Stimulated activated CD4-positive, alpha-beta T cell treated with anti-CD3 and anti-CD28 coated beads, Interleukin-15, amount 100 ng/mL, for 24 hours (primary cell): ENCODE results near the gene IL23A.

ENCODE experiments used
- DNase-seq: peaks from one replicate; pipeline ENCODE4 v3.0.0-alpha.2; 2020

The IL23A gene

DNA sequence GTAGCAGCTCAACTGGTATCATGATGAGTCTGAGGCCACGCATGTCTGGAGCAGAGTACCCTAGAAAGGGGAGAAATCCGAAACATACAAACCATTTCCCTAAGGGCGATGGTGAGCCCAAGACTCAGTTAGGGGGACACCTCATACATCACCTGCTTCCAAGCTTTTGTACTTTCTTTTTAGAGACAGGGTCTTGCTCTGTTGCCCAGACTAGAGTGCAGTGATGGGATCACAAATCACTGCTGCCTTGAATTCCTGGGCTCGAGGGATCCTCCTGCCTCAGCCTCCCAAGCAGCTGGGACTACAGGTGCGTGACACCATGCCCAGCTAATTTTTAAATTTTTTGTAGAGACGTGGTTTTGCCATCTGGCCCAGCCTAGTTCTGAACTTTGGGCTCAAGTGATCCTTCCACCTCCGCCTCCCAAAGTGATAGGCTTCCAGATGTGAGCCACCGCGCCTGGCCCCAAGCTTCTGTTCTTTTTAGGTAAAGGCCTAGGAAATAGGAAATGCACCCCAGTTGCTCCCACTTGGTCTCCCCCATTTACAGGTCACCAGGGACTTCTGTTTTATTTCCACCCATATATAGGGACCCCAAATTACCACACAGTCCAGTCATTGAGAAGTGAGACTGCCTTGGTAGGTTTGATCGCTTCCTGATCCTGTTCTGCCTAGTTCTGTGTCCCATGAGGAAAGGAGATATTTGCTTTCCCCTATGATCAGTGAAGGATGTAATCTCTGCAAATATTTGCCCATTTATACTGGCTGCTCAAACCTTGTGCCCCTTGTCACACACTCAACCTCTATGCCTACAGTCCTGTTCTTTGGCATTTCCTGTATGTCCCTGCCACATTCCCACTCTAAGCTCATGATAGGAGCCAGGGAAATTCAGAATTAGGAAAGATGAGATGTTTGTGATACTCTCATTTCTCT, 23.7 kb downstream of the IL23A start, which contains the start of gene APOF:
TSS of gene APOF (minus strand) at position 728 of the 930 bp plus-strand sequence. CDS start at position 616, 112 bp downstream.
- DNase-seq, result no peak

DNA sequence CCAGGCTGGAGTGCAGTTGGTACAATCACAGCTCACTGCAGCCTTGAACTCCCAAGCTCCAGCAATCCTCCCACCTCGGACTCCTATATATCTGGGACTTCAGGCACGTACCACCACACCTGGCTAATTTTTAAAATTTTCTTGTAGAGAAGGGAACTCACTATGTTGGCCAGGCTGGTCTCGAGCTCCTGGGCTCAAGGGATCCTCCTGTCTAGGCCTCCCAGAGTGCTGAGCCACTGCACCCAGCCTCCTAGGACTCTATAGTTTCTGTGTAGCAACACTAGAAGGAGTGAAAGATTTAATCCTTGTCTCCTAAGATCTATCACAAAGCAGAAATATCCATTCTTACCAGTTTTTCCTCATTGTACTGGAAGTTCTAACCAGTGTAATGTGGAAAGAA, 28.3 kb downstream of the IL23A start:
- DNase-seq, result no peak

DNA sequence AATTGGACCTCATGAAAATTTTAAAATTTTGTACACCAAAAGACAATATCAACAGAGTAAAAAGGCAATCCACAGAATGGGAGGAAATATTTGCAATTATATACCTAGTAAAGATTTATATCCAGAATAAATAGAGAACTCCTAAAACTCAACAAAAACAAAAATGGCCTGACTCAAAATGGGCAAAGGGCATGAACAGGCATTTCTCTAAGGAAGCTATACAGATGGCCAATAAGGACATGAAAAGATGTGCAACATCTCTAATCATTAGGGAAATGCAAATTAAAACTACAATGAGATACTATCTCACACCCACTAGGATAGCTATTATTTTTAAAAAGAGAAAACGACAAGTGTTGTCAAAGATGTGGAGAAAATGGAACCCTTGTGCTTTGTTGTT, 34.8 kb downstream of the IL23A start:
- no peak for DNase-seq

DNA sequence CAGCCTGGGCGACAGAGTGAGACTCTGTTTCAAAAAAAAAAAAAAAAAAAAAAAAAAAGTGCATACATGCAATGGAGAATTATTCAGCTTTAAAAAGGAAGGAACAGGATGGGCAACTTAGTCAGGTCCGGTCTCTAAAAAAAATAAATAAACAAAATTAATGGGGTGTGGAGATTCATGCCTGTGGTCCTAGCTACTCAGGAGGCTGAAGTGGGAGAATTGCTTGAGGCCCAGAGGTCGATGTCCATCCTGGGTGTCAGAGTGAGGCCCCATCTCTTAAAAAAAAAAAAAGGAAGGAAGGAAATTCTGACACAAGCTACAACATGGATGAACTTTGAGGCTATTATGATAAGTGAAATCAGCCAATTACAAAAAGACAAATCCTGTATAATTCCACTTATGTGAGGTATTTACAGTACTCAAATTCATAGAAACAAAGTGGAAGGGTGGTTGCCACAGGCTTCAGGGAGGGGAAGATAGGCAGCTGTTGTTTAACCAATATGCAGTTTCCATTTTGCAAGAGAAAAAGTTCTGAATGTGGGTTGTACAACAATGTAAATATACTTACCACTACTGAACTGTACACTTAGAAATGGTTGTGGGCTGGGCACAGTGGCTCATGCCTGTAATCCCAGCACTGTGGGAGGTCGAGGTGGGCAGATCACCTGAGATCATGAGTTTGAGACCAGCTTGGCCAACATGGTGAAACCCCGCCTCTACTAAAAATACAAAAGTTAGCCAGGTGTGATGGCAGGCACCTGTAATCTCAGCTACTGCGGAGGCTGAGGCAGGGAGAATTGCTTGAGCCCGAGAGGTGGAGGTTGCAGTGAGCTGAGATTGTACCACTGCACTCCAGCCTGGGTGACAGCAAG, 36.3 kb downstream of the IL23A start:
- DNase-seq, result no peak

DNA sequence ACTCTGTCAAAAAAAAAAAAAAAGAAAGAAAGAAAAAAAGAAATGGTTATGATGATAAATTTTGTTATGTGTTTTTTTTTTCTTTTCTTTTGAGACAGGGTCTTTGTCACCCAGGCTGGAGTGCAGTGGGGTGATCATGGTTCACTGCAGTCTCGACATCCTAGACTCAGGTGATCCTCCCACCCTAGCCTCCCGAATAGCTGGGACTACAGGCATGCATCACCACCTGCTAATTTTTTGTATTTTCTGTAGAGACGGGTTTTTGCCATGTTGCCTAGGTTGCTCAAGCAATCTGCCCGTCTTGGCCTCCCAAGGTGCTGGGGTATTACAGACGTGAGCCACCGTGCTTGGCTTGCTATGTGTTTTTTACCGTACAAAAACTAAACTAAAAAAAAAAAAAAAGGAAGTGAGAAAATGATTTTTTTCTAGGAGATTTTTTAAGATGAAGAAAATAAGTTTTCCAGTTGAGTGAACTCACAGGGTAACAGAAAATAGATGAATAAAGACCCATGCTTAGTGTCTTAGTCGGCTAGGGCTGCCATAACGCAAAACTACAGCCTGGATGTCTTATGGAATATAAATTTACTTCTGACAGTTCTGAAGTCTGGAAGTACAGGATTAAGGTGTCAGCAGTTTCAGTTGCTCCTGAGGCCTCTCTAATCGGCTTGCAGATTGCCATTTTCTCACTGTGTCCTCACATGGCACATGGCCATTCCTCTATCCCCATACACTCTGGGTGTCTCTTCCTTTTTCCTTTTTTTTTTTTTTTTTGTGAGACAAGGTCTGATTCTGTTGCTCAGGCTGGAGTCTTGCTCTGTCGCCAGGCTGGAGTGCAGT, 37.1 kb downstream of the IL23A start:
- no peak for DNase-seq

DNA sequence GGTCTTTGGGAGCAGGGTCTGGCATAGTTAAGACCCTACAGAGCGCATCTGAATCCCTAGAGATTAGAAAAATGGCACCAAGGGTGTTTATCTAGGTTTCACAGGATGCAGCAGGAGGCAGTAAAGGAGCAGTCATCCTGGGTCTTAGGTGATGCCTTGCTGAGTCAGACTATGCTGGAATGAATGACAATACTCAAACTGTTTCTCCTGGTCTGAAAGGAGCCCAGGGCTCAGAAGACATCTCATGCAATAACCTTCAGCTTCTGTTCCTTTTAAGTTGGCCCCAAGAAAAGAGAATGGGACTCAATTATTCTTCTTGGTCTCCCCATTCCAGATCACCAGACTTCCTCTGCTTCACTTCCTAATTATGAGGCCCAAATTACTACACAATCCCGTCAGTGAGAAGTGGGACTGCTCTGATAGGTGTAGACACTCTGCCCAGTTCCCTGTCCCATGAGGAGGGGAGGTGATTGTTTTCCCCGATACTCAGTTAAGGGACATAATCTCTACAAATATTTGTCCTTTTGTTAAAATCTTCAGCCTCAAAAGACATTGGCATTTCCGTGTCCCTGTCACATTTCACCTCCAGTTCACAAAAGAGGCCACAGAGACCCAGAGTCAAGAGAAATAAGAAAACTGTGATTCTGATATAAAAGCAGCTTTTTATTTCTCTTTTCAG, 38.8 kb downstream of the IL23A start:
- DNase-seq, result no peak

DNA sequence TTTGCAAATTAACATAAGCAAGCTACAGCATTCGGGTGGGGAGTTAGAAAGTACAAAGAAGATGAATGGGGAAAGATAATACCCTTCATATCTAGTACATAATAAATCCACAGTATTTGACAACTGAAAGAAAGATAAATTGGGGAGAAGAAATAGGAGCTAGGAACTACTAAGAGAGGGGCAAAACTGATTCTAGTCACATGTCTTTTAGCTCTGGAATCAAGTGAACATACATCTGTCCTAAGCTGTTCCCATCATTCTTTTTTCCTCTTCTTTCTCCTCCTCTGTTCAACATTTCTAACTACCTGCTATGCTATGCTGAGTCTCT, 39.3 kb downstream of the IL23A start:
- no peak for DNase-seq

DNA sequence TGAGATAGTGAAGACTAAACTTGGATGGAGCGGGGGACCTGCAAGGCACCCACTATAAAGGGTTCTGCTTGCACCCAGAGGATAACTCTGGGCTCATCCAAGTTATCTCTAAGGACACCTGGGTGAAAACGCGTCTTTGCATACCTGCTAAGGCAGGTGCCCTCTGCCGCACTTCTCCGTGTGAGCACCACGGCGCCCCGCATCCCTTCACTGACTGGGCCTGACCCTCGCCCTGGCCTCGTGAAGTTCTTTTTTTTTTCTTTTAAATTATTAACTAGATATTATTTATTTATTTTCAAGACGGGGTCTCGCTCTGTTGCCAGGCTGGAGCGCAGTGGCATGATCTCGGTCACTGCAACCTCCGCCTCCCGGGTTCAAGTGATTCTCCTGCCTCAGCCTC, 43.9 kb downstream of the IL23A start:
- no peak for DNase-seq

DNA sequence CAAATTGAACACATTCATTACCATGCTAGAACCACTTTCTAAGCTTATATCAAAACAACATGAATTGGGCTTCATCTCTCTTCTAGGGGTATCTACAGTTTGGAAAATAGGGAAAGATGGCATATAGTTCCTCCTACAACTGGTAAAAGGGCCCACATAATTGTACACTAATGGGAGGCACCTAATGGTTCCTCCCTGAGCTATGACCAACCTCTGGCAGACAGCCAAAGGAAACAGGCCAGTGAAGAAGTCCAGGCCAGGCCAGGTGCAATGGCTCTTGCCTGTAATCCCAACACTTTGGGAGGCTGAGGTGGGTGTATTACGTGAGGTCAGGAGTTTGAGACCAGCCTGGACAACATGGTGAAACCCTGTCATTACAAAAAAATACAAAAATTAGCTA, 47.2 kb downstream of the IL23A start:
- no peak for DNase-seq

DNA sequence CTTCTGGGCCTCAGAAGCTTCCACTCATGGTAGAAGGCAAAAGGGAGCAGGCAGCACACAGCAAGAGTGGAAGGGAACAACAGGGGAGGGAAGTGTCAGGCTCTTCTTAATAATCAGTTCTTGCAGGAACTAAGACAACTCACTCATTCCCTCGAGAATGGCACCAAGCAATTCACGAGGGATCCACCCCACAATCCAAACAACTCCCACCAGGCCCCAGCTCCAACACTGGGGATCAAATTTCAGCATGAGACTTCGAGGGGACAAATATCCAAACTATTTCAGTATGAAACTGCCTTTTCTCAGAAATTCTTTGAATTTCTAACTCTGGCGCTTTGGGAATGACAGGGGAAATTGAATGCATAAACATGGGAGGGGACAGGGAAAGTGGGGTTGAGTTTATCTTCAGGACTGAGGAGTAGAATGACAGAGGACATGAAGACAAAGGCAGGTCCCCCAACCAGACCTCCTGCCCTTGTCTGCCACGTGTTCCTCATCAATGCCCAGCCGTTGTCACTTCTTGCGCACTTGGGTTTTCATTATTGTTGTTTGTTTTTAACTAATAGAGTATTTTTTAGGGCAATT, 48.6 kb downstream of the IL23A start:
- no peak for DNase-seq

DNA sequence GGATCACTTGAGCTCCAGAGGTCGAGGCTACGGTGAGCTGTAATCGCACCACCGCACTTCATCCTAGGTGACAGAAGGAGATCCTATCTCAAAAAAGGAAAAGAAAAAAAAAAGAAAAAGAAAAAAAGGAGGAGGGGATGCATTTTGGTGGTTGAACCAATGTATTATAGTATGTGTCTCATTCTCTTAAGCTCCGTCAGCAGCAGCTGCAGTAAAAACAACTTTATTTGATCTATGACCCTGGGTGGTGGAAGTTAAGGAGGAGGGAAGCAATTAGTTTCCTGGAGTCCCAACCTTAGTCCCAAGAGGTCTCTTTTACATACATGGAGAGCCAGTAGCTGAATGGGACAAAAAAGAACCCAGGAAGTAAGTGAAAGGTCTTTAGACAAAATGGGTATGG, 50.7 kb downstream of the IL23A start:
- no peak for DNase-seq
